Neural cell (in vitro differentiated cells): ENCODE results near the gene F5. TPM values are rescaled to one million over a fixed set of nuclear protein-coding genes. Genes with fewer than 3 reads are reported as not detected.

ENCODE experiments used
- H2AFZ ChIP-seq: fragments of 200-600, 300-800 bp; sonication (generic), shearing (Covaris generic); 2 replicates; pipeline ENCODE4 v1.6.0; 2014; ENCODE audit warnings: low read depth, mild to moderate bottlenecking, antibody characterized with exemption, low read length, moderate library complexity
- H3F3A ChIP-seq: fragments of 200-600 bp; shearing (Covaris generic); 2 replicates; pipeline ENCODE4 v1.6.1; 2016; ENCODE audit warnings: mild to moderate bottlenecking, moderate library complexity, mixed read lengths, antibody characterized with exemption, low read length; ENCODE audit not compliant: insufficient read depth, poor library complexity, severe bottlenecking
- H3K27ac ChIP-seq: fragments of 200-600, 300-800 bp; sonication (generic), shearing (Covaris generic); 2 replicates; pipeline ENCODE4 v1.5.1; 2014; ENCODE audit warnings: mild to moderate bottlenecking, low read length, moderate library complexity
- H3K27me3 ChIP-seq: fragments of 300-800, 200-600 bp; sonication (generic), shearing (Covaris generic); 2 replicates; pipeline ENCODE4 v1.6.0; 2014; ENCODE audit warnings: mild to moderate bottlenecking, low read depth, low read length, moderate library complexity; ENCODE audit not compliant: insufficient read depth
- H3K36me3 ChIP-seq: fragments of 300-800, 200-600 bp; sonication (generic), shearing (Covaris generic); 2 replicates; pipeline ENCODE4 v1.5.1; 2014; ENCODE audit warnings: mild to moderate bottlenecking, antibody characterized with exemption, low read length, moderate library complexity; ENCODE audit not compliant: insufficient read depth
- H3K4me2 ChIP-seq: fragments of 300-800, 200-600 bp; sonication (generic), shearing (Covaris generic); 2 replicates; pipeline ENCODE4 v1.6.0; 2014; ENCODE audit warnings: mild to moderate bottlenecking, low read length
- H3K4me3 ChIP-seq: fragments of 300-800, 200-600 bp; sonication (generic), shearing (Covaris generic); 2 replicates; pipeline ENCODE4 v1.5.1; 2014; ENCODE audit warnings: mild to moderate bottlenecking, low read length, moderate library complexity
- H3K79me2 ChIP-seq: fragments of 200-600 bp; shearing (Covaris generic); replicated peaks from 2 replicates; pipeline ENCODE4 v1.6.0; 2014; ENCODE audit warnings: mild to moderate bottlenecking, low read length, moderate library complexity; ENCODE audit not compliant: insufficient read depth
- H3K9ac ChIP-seq: fragments of 300-800, 200-600 bp; sonication (generic), shearing (Covaris generic); 2 replicates; pipeline ENCODE4 v1.6.1; 2016; ENCODE audit warnings: mild to moderate bottlenecking, low read length, mixed read lengths
- H3K9me2 ChIP-seq: fragments of 200-600 bp; shearing (Covaris generic); 2 replicates; pipeline ENCODE4 v1.6.1; 2016; ENCODE audit warnings: mild to moderate bottlenecking, low read length, mixed read lengths; ENCODE audit not compliant: insufficient read depth
- H3K9me3 ChIP-seq: fragments of 200-600, 300-800 bp; sonication (generic), shearing (Covaris generic); 2 replicates; pipeline ENCODE4 v1.6.1; 2016; ENCODE audit warnings: mild to moderate bottlenecking, mixed run types, low read length, moderate library complexity, mixed read lengths
- H4K20me1 ChIP-seq: fragments of 200-600 bp; shearing (Covaris generic); 2 replicates; pipeline ENCODE4 v1.6.1; 2016; ENCODE audit warnings: mild to moderate bottlenecking, mixed run types; ENCODE audit not compliant: insufficient read depth
- EP300 ChIP-seq: fragments of 450-650 bp; conservative IDR thresholded peaks from 2 replicates; pipeline ENCODE4 v1.6.1; 2014; ENCODE audit warnings: antibody characterized with exemption, mild to moderate bottlenecking, moderate library complexity; ENCODE audit not compliant: poor library complexity, severe bottlenecking
- EZH2 ChIP-seq: fragments of 200-600, 300-800 bp; shearing (Covaris generic), sonication (generic); IDR thresholded peaks from 2 replicates; pipeline ENCODE4 v1.6.1; 2014; ENCODE audit warnings: antibody characterized with exemption, low read length, borderline replicate concordance, mild to moderate bottlenecking; ENCODE audit not compliant: insufficient read depth, poor library complexity, severe bottlenecking
- MXI1 ChIP-seq: fragments of 450-650 bp; conservative IDR thresholded peaks from 2 replicates; pipeline ENCODE4 v1.6.1; 2014; ENCODE audit warnings: antibody characterized with exemption, mild to moderate bottlenecking; ENCODE audit not compliant: poor library complexity, severe bottlenecking
- POLR2AphosphoS5 ChIP-seq: IDR thresholded peaks from 2 replicates; pipeline ENCODE4 v1.6.1; 2012
- RAD21 ChIP-seq: fragments of 450-650 bp; conservative IDR thresholded peaks from 2 replicates; pipeline ENCODE4 v1.6.1; 2014; ENCODE audit warnings: antibody characterized with exemption, mild to moderate bottlenecking, moderate library complexity
- SMC3 ChIP-seq: fragments of 450-650 bp; conservative IDR thresholded peaks from 2 replicates; pipeline ENCODE4 v1.6.1; 2014; ENCODE audit warnings: antibody characterized with exemption, mild to moderate bottlenecking, moderate library complexity; ENCODE audit not compliant: poor library complexity
- TAF1 ChIP-seq: IDR thresholded peaks from 2 replicates; pipeline ENCODE4 v1.6.1; 2012; ENCODE audit warnings: low read depth
- polyA plus RNA-seq: library from polyadenylated mRNA; depleted of rRNA; stranded (reverse); fragments of >200 nt; gene quantifications from 2 replicates; pipeline ENCODE4 v1.2.3, GENCODE V29; 2014
- TF ChIP-seq, protein P1 (sequence below): IDR thresholded peaks from 2 replicates; pipeline ENCODE4 v1.6.1; 2012; ENCODE audit warnings: borderline replicate concordance
- TF ChIP-seq, protein P2 (sequence below): fragments of 450-650 bp; IDR thresholded peaks from 2 replicates; pipeline ENCODE4 v1.5.1; 2014; ENCODE audit warnings: antibody characterized with exemption, mild to moderate bottlenecking, moderate library complexity; ENCODE audit not compliant: poor library complexity, severe bottlenecking

The F5 gene
- polyA plus RNA-seq, 1 donor from 2014 or later, result not detected

DNA sequence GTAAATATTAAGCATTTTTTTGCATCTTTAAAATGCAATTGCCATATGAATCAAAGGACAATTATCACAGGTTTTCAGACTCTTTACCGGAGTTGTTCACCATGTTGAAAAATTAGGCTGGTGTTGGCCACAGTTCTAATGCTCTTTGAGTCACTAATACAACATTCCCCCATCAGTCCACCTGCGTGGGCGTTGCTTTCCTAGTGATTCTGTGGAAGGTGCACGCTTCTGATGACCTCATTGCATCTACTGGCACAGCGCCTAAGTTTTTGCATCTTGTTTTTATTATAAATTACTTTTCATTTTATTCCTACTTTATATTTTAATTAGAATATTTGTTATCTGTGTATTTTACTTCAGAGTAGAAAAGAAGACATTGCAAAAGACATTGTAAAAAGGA, 4.7 kb upstream of the F5 start:
- H3K9me3 ChIP-seq, result no peaks in the 10 kb centered on the region
- no peaks in the 10 kb centered on the region for H3F3A ChIP-seq
- TF ChIP-seq, protein P1, sequence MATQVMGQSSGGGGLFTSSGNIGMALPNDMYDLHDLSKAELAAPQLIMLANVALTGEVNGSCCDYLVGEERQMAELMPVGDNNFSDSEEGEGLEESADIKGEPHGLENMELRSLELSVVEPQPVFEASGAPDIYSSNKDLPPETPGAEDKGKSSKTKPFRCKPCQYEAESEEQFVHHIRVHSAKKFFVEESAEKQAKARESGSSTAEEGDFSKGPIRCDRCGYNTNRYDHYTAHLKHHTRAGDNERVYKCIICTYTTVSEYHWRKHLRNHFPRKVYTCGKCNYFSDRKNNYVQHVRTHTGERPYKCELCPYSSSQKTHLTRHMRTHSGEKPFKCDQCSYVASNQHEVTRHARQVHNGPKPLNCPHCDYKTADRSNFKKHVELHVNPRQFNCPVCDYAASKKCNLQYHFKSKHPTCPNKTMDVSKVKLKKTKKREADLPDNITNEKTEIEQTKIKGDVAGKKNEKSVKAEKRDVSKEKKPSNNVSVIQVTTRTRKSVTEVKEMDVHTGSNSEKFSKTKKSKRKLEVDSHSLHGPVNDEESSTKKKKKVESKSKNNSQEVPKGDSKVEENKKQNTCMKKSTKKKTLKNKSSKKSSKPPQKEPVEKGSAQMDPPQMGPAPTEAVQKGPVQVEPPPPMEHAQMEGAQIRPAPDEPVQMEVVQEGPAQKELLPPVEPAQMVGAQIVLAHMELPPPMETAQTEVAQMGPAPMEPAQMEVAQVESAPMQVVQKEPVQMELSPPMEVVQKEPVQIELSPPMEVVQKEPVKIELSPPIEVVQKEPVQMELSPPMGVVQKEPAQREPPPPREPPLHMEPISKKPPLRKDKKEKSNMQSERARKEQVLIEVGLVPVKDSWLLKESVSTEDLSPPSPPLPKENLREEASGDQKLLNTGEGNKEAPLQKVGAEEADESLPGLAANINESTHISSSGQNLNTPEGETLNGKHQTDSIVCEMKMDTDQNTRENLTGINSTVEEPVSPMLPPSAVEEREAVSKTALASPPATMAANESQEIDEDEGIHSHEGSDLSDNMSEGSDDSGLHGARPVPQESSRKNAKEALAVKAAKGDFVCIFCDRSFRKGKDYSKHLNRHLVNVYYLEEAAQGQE, result no peak
- TF ChIP-seq TAF1, result no peak
- TF ChIP-seq MXI1, result no peak
- TF ChIP-seq RAD21, result no peak
- TF ChIP-seq, protein P2, sequence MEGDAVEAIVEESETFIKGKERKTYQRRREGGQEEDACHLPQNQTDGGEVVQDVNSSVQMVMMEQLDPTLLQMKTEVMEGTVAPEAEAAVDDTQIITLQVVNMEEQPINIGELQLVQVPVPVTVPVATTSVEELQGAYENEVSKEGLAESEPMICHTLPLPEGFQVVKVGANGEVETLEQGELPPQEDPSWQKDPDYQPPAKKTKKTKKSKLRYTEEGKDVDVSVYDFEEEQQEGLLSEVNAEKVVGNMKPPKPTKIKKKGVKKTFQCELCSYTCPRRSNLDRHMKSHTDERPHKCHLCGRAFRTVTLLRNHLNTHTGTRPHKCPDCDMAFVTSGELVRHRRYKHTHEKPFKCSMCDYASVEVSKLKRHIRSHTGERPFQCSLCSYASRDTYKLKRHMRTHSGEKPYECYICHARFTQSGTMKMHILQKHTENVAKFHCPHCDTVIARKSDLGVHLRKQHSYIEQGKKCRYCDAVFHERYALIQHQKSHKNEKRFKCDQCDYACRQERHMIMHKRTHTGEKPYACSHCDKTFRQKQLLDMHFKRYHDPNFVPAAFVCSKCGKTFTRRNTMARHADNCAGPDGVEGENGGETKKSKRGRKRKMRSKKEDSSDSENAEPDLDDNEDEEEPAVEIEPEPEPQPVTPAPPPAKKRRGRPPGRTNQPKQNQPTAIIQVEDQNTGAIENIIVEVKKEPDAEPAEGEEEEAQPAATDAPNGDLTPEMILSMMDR, result no peak
- no peak for TF ChIP-seq SMC3
- no peak for TF ChIP-seq EZH2
- no peak for TF ChIP-seq EP300
- no peak for TF ChIP-seq POLR2AphosphoS5
- no peak overlapping the region for H3K4me3 ChIP-seq
- H3K79me2 ChIP-seq, result no peaks in the 10 kb centered on the region
- H3K27me3 ChIP-seq, result no peaks in the 10 kb centered on the region
- H3K9ac ChIP-seq, result no peak overlapping the region
- no peak overlapping the region for H2AFZ ChIP-seq
- no peak overlapping the region for H3K27ac ChIP-seq
- H4K20me1 ChIP-seq, result no peaks in the 10 kb centered on the region
- no peak overlapping the region for H3K4me2 ChIP-seq
- no peaks in the 10 kb centered on the region for H3K9me2 ChIP-seq
- no peaks in the 10 kb centered on the region for H3K36me3 ChIP-seq

DNA sequence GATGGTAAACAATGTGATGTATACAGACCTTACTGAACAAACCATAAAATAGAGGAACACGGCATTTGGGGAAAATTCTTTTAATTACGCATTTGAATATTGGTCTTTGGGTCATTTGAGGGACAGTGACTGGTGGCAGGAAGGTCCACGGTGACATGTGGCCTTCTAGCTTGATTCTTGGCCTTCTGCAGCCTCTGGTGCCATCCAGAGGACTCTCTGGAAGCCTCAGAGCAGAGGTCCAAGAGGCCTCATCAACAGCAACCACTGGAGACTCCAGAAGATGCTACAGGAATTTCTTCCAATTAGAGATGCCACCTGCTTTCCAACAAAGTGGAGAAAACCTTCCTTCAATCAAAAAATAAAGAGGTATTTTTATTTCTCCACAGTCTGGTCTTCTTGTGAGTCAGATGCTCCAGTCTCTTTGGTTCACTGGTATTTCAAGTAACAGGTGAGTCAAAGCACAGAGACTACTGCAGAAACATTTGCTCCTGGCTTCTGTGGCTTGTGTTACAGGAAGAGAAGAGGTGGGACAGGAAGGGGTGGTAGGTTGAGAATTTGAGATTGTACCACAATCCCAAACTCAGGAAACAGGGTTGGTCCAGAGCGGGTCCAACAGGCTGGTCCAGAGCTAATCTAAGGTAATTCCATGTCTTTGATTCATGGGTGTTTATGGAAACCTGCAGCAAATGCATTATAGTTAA, 2.7 kb upstream of the F5 start:
- no peak for TF ChIP-seq MXI1
- no peak for TF ChIP-seq TAF1
- no peak for TF ChIP-seq EP300
- no peak for TF ChIP-seq EZH2
- TF ChIP-seq, protein P2, result no peak
- TF ChIP-seq, protein P1, result no peak
- no peak for TF ChIP-seq RAD21
- no peak for TF ChIP-seq POLR2AphosphoS5
- no peak for TF ChIP-seq SMC3
- Histone ChIP-seq H3K9me2 (no peaks in the 10 kb centered on the region), H3K9ac (no peak overlapping the region), H3K36me3 (no peaks in the 10 kb centered on the region), H3K4me2 (no peak overlapping the region), H4K20me1 (no peaks in the 10 kb centered on the region), H3F3A (no peaks in the 10 kb centered on the region), H3K4me3 (no peak overlapping the region), H3K27me3 (no peaks in the 10 kb centered on the region), H2AFZ (no peak overlapping the region), H3K79me2 (no peaks in the 10 kb centered on the region), H3K27ac (no peak overlapping the region), H3K9me3 (no peaks in the 10 kb centered on the region)
